GM08714 (cell line): Measurements from ENCODE around the gene EFCAB6.
"Not testable (repeated sequence)": the region's sequence is repeated elsewhere in the genome, so short reads cannot be mapped to it uniquely, and the experiment has no call there.

Experiments
- H3K4me3 ChIP-seq: fragments of 200-500 bp; sonication (Bioruptor generic); 2 replicates; pipeline ENCODE4 v1.5.1; 2014; ENCODE audit warnings: mild to moderate bottlenecking, low read length, inconsistent platforms
- ZNF274 ChIP-seq: IDR thresholded peaks from 2 replicates; pipeline ENCODE4 v1.6.1; 2012; ENCODE audit warnings: mild to moderate bottlenecking, low read depth, low read length

The EFCAB6 gene

GRCh38 chr22:43669190-43669589 lies 142.9 kb downstream of the EFCAB6 start:
- no peak overlapping the region for H3K4me3 ChIP-seq

GRCh38 chr22:43667656-43668055 lies 144.4 kb downstream of the EFCAB6 start:
- TF ChIP-seq ZNF274 = no peak
- no peak overlapping the region for H3K4me3 ChIP-seq

More at GRCh38 chr22:43669190-43669589, 142.9 kb downstream of the EFCAB6 start:
- no peak for TF ChIP-seq ZNF274

DNA sequence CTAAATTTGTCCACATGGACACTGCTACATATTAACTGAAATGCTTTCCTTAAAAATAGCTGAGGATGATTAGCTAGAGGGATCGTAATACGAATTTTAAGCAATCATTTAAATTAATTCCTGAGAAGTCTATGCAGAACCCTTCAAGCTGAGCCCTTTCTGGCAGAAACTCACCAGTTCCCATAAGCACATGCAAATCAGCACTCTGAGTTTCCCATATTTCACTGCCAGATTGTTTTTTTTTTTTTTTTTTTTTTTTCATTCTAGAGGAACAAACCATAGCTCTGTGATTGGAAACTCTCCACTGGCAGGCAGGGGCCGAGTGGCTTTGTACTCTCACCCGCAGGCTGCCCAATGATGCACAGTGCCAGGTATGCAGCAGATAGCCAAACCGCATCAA lies 145.6 kb downstream of the EFCAB6 start:
- H3K4me3 ChIP-seq = no peak overlapping the region
- no peak for TF ChIP-seq ZNF274

GRCh38 chr22:43658823-43659222 lies 153.3 kb downstream of the EFCAB6 start:
- no peak overlapping the region for H3K4me3 ChIP-seq
- TF ChIP-seq ZNF274 = no peak

GRCh38 chr22:43656581-43656980 lies 155.5 kb downstream of the EFCAB6 start:
- H3K4me3 ChIP-seq = not testable (repeated sequence)

DNA sequence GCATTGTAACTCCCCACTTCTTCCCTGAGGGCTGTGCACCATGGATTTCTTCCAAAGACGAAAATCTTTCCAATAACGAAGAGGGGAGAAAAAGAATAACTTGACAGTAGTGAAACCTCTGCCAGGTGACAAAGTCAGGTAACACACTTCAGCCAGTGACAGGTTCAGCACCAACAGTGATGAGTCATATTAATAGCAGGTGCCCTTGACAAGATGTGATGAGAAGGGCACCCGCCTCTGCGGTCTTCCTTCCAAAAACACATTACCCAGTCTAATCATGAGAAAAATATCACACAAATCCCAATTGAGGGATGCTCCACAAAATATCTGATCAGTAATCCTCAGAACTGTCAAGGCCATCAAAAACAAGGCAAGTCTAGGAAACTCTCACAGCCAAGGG lies 157.8 kb downstream of the EFCAB6 start:
- no peak for TF ChIP-seq ZNF274
- H3K4me3 ChIP-seq = no peak overlapping the region

GRCh38 chr22:43652845-43653244 lies 159.3 kb downstream of the EFCAB6 start:
- H3K4me3 ChIP-seq = no peak overlapping the region
- no peak for TF ChIP-seq ZNF274

DNA sequence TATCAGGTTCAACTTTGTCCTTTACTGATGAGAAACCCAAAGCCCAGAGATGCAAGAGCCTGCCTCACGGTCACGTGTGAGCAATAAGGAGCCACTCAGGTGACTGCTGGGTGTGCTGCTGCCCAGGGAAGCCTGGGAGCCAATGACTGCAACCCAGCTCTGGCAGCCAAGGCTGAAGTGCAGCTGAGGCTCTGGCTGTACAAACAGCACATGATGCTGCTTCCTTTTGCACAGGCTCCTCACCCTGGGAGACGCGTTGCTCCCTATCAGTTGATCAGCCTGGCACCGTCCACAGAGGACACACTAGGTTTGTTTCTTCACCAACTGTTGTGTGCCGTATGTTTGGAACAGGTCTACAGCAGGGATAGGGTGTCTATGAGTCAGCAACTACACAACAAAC lies 168.7 kb downstream of the EFCAB6 start:
- TF ChIP-seq ZNF274 = no peak
- H3K4me3 ChIP-seq = no peak overlapping the region

DNA sequence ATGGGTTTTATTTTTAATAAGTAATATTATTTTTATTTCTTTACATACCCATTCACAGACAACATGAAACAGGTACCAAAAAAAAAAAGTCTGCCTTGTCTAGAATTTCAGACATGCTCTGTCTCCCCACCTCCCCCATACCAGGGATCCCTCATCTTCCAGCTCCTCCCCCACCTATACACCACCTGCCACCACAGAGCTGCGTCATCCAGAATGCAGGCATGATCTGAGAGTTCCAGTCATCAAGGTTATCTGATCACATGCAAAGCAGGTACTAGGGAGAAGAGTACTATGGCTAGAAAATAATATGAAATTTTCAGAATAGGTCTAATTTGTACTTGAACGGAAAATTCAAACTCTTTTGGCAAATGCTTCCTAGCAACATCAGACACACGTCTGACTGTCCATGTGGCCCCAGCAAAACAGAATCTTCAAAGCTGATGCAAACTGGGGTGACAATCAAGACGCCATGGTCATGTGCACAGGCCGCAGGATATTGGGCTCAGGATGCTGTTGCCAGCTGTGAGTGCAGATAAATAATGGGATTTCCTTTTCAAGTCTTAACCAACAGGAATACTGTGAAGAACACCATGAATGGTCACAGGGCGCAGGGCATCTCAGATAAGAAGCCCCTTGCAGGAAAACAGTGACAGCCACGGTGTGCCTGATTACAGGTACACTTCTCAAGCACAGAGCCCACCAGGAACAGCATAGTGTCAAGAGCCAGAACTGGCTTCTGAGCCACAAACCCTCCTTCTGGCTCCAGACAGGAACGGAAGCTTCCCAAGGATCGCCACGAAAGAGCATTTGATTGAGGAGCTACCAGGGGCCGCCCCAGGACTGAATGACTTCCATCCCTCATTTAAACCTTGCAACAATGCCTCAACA lies 169.5 kb downstream of the EFCAB6 start:
- H3K4me3 ChIP-seq = no peak overlapping the region
- no peak for TF ChIP-seq ZNF274

DNA sequence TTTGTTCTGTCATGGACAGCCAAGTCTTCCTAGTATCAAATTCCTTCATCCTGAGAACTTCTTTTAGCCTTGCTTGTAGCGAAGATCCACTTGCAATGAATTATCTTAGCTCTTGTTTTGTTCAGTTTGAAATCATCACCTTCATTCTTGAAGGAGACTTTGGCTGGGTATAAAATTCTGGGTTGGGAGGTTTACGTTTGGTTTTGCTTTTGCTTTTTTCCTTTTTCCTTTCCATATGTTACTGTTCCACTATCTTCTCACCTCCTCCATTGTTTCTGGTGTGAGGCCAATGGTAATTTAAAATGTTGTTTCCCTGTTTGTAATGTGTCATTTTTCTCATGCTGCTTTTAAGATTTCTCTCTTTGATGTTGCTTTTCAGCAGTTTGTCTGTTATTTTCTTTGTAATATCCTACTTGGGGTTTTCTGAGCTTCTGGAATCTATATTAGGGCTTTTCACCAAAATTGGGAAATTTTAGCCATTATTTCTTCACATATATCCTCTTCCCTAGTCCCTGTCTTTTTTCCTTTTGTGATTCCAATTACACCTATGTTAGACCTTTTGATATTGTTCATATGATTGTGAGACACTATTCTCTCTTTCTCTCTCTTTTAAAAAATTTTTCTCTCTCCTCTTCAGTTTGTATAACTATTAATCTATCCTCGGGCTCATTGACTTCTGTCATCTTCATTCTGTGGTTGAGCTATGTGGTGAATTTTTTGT lies 172.7 kb downstream of the EFCAB6 start:
- no peak overlapping the region for H3K4me3 ChIP-seq
- TF ChIP-seq ZNF274 = no peak

- TF ChIP-seq ZNF274 = no peak
- no peak overlapping the region for H3K4me3 ChIP-seq
These were observed 174.5 kb downstream of the EFCAB6 start for GRCh38 chr22:43637275-43638260.

DNA sequence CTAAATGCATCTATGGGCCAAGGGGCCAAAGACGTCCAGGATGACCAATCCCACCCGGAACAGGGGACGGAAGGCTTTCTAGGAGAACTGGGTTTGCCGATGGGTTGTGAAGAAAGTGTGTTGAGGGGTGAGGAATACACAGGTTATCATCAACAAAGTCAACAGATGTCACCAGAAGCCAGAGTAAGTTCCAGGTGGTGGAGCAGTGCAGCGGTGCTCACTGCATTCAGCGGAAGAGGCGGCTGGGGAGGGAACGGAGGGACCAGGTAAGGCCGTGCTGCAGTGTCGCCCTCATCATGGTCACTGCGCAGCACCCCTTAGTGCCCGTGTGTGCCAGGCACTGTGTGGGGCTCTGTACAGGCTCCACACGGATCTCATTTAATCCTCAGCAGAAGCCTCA lies 176.0 kb downstream of the EFCAB6 start:
- TF ChIP-seq ZNF274 = no peak
- H3K4me3 ChIP-seq = no peak overlapping the region

DNA sequence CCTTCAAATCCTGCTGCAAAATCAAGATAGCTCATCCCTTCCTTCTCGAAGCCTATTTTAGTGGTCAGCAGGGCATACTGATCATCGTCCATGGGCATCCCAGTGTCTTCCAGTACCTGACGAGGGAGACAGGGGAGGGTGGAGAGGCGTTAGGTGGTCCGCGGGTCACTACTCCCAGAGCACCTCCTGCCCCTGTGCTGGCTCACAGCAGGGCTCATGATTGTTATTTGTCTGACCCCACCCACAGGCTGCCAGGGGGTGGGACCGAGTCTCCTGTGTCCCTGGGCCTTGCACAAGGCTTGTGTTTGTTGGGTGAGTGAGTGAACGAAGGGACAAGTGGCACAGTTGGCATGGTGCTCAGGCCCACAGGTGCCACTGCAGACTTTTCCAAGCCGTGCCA lies 177.0 kb downstream of the EFCAB6 start:
- TF ChIP-seq ZNF274 = no peak
- H3K4me3 ChIP-seq = no peak overlapping the region

- no peak for TF ChIP-seq ZNF274
- no peak overlapping the region for H3K4me3 ChIP-seq
These were observed 177.8 kb downstream of the EFCAB6 start for GRCh38 chr22:43634316-43634715.
